Epithelial cell of proximal tubule (primary cell): ENCODE measurements around the gene CYB5R3. TPM values are rescaled to one million over a fixed set of nuclear protein-coding genes. Genes with fewer than 3 reads are reported as not detected.
"Not testable (repeated sequence)": the region's sequence is repeated elsewhere in the genome, so short reads cannot be mapped to it uniquely, and the experiment has no call there.

Experiments used
- DNase-seq: peaks from one replicate; pipeline ENCODE4 v3.0.0-alpha.2; 2011; ENCODE audit warnings: low read depth
- H3K4me3 ChIP-seq: 2 replicates; pipeline ENCODE4 v1.5.1; 2011; ENCODE audit warnings: low read depth, mild to moderate bottlenecking, low read length
- total RNA-seq: library from RNA; depleted of rRNA; stranded (reverse); fragments of >200 nt; gene quantifications from 2 replicates; pipeline ENCODE4 v1.2.3, GENCODE V29; 2015
- TF ChIP-seq, protein P1 (sequence below): conservative IDR thresholded peaks from 2 replicates; pipeline ENCODE4 v1.5.1; 2012; ENCODE audit warnings: low read depth, mild to moderate bottlenecking, low read length

The CYB5R3 gene
- total RNA-seq, 1 donor from 2014 or later: 122 TPM

DNA sequence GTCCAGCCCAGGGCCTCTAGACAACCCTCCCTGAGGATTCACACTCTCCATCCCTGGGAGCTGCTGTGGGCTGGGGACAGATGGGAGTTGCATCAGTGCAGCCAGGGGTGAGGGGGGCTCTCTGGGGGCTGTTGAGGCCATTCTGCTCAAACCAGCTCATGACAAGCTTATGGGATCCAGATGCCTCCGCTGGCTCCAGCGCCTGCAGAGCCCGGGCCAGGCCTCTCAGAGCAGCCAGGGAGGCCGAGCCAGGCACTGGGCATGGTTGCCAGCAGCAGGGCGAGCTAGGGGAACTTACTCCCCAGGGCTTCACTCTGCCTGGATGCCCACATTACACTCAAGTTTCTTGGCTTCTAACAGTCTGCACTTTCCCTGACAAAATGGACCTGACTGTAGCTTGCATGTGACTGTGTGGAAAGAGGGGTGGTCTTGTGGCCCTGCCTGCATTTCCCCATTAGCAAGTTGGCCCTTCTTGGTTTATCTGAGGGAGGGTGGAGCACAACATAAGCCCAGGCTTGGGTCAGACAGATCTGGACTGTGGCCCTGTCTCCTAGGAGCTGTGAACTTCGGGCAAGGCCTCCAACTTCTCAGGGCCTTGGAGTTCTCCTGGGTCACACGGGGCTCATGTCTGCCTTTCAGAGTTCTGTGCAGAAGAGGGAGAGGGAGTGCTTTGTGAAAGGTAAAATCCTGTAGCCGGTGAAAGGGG is 34.5 kb upstream of the CYB5R3 start:
- H3K4me3 ChIP-seq: no peak overlapping the region
- DNase-seq: no peak
- TF ChIP-seq, protein P1, sequence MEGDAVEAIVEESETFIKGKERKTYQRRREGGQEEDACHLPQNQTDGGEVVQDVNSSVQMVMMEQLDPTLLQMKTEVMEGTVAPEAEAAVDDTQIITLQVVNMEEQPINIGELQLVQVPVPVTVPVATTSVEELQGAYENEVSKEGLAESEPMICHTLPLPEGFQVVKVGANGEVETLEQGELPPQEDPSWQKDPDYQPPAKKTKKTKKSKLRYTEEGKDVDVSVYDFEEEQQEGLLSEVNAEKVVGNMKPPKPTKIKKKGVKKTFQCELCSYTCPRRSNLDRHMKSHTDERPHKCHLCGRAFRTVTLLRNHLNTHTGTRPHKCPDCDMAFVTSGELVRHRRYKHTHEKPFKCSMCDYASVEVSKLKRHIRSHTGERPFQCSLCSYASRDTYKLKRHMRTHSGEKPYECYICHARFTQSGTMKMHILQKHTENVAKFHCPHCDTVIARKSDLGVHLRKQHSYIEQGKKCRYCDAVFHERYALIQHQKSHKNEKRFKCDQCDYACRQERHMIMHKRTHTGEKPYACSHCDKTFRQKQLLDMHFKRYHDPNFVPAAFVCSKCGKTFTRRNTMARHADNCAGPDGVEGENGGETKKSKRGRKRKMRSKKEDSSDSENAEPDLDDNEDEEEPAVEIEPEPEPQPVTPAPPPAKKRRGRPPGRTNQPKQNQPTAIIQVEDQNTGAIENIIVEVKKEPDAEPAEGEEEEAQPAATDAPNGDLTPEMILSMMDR: no peak

GRCh38 chr22:42682113-42682851 is 33.1 kb upstream of the CYB5R3 start:
- TF ChIP-seq, protein P1: no peak
- no peak for DNase-seq

GRCh38 chr22:42680648-42681047 is 31.5 kb upstream of the CYB5R3 start:
- TF ChIP-seq, protein P1: no peak
- DNase-seq: peak; percentile 76
- H3K4me3 ChIP-seq: no peak overlapping the region

More at GRCh38 chr22:42682113-42682851, 33.1 kb upstream of the CYB5R3 start:
- H3K4me3 ChIP-seq: no peak overlapping the region

GRCh38 chr22:42679691-42680090 is 30.5 kb upstream of the CYB5R3 start:
- no peak overlapping the region for H3K4me3 ChIP-seq
- no peak for DNase-seq
- TF ChIP-seq, protein P1: no peak

- H3K4me3 ChIP-seq: no peak overlapping the region
- TF ChIP-seq, protein P1: no peak
- DNase-seq: no peak
These were observed 29.7 kb upstream of the CYB5R3 start for GRCh38 chr22:42678894-42679293.

DNA sequence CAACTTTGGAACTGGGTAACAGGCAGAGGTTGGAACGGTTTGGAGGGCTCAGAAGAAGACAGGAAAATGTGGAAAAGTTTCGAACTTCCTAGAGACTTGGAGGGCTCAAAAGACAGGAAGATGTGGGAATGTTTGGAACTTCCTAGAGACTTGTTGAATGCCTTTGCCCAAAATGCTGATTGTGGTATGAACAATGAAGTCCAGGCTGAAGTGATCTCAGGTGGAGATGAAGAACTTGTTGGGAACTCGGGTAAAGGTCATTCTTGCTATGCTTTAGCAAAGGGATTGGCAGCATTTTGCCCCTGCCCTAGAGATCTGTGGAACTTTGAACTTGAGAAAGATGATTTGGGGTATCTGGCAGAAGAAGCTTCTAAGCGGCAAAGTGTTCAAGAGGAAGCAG is 28.7 kb upstream of the CYB5R3 start:
- DNase-seq, H3K4me3 ChIP-seq: not testable (repeated sequence)

DNA sequence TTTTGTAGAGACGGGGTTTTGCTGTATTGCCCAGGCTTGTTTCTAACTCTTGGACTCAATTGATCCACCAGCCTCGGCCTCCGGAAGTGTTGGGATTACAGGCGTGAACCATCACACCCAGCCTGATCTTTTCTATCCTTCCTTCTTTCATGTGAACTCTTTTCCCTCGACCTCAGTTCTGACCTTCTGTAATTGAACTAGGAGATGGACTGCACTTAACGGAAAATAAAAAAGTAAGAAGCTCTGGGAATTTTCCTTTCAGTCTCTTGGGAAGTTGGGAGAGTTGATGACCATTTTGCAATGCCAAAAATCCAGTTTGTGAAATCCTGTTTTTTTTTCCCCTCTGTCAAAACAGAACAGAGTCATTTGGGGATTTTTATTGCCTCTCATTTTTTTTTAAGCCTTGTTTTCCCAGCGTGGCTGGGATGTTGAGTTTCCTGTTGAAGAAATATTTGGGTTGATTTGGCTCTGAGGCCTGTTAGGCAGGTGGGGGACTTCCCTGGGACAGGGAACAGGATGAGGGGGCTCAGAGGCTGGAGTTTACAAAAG is 26.9 kb upstream of the CYB5R3 start:
- DNase-seq: no peak
- TF ChIP-seq, protein P1: no peak
- no peak overlapping the region for H3K4me3 ChIP-seq
